BJ (cell line): ENCODE data around the gene MYL12B. TPM values are rescaled to one million over a fixed set of nuclear protein-coding genes. Genes with fewer than 3 reads are reported as not detected.

Source experiments
- CTCF ChIA-PET: fragments of 350-600 bp; formaldehyde crosslinking; extraction: SDS; loops from one replicate; lab custom pipeline; 2021; ENCODE audit warnings: antibody characterized with exemption, inconsistent platforms; lab: Yijun Ruan, JAX
- POLR2A ChIA-PET: fragments of 300-600 bp; sonication (Branson Sonifier 250); formaldehyde crosslinking; extraction: SDS; loops from one replicate; lab custom pipeline; 2021; ENCODE audit warnings: antibody characterized with exemption; lab: Charles Lee
- DNase-seq: peaks from one replicate; pipeline ENCODE4 v3.0.0-alpha.2; 2011; ENCODE audit warnings: low read depth
- H3K27me3 ChIP-seq: 2 replicates; pipeline ENCODE4 v1.6.0; 2011; ENCODE audit warnings: low read length; ENCODE audit not compliant: control insufficient read depth, insufficient read depth
- H3K36me3 ChIP-seq: 2 replicates; pipeline ENCODE4 v1.5.1; 2011; ENCODE audit warnings: low read length; ENCODE audit not compliant: control insufficient read depth, insufficient read depth
- H3K4me3 ChIP-seq: 2 replicates; pipeline ENCODE4 v1.5.1; 2011; ENCODE audit warnings: low read depth, mild to moderate bottlenecking, control low read depth, low read length
- CTCF ChIP-seq: IDR thresholded peaks from 2 replicates; pipeline ENCODE4 v1.5.1; 2011; ENCODE audit warnings: low read depth, mild to moderate bottlenecking, control low read depth, inconsistent platforms, low read length, moderate library complexity; ENCODE audit not compliant: insufficient read depth
- polyA plus RNA-seq: library from polyadenylated mRNA; depleted of rRNA; stranded (reverse); fragments of >200 nt; gene quantifications from 2 replicates; pipeline ENCODE4 v1.2.3, GENCODE V29; 2011; rRNA removed

MYL12B gene
- polyA plus RNA-seq, 1 experiment = 778 TPM

GRCh38 chr18:3319399-3319798 is 57.5 kb downstream of the MYL12B start:
- POLR2A ChIA-PET = no interaction called here
- no peaks in the 10 kb centered on the region for H3K36me3 ChIP-seq
- CTCF ChIA-PET = interaction anchor here (0.6 kb wide), 1 partner anchor 108 kb away, joined by 5 read pairs; no protein-coding TSS in a partner anchor
- no peak for DNase-seq
- no peaks in the 10 kb centered on the region for H3K27me3 ChIP-seq
- TF ChIP-seq CTCF = no peak
- H3K4me3 ChIP-seq = no peak overlapping the region

GRCh38 chr18:3319894-3320454 is 58.0 kb downstream of the MYL12B start:
- ChIA-PET POLR2A (no interaction called here), CTCF (no interaction called here)
- no peak for TF ChIP-seq CTCF
- H3K36me3 ChIP-seq = no peaks in the 10 kb centered on the region
- no peaks in the 10 kb centered on the region for H3K27me3 ChIP-seq
- DNase-seq = no peak
- H3K4me3 ChIP-seq = no peak overlapping the region

- no peaks in the 10 kb centered on the region for H3K36me3 ChIP-seq
- ChIA-PET CTCF (no interaction called here), POLR2A (no interaction called here)
- DNase-seq = no peak
- no peak for TF ChIP-seq CTCF
- H3K27me3 ChIP-seq = no peaks in the 10 kb centered on the region
- H3K4me3 ChIP-seq = no peak overlapping the region
Observed at GRCh38 chr18:3321133-3321812, 59.3 kb downstream of the MYL12B start.

GRCh38 chr18:3323900-3324299 is 62.0 kb downstream of the MYL12B start:
- POLR2A ChIA-PET = no interaction called here
- no peaks in the 10 kb centered on the region for H3K27me3 ChIP-seq
- no peak overlapping the region for H3K4me3 ChIP-seq
- CTCF ChIA-PET = interaction anchor here (0.7 to 1.9 kb wide), 4 partner anchors 10 to 343 kb away, joined by 3 to 7 read pairs (median 4); no protein-coding TSS in a partner anchor
- H3K36me3 ChIP-seq = no peaks in the 10 kb centered on the region
- no peak for TF ChIP-seq CTCF
- no peak for DNase-seq

Other genes with a start within 250 kb of the MYL12B start
- gene LPIN2, start 249.0 kb upstream of the MYL12B start, polyA plus RNA-seq = 27.3 and 29.1 TPM in 2 replicates
- 0.26 and 0.48 TPM in 2 replicates for gene MYOM1, start 42.2 kb upstream of the MYL12B start, polyA plus RNA-seq
- 579 and 1,077 TPM in 2 replicates for gene MYL12A, start 14.3 kb upstream of the MYL12B start, polyA plus RNA-seq
- 64.8 and 78.9 TPM in 2 replicates for gene TGIF1, start 188.0 kb downstream of the MYL12B start, polyA plus RNA-seq